Stimulated activated CD8-positive, alpha-beta memory T cell treated with anti-CD3 and anti-CD28 coated beads, Interleukin-15, amount 100 ng/mL, for 24 hours (primary cell): ENCODE measurements around the gene SARM1.
A peak's percentile ranks its signal among the peaks of the same experiment; 100 is the strongest.

Experiments used
- DNase-seq: peaks from one replicate; pipeline ENCODE4 v3.0.0-alpha.2; 2020; ENCODE audit warnings: low read depth

The SARM1 gene

GRCh38 chr17:28341516-28341915 is 30.0 kb upstream of the SARM1 start:
- DNase-seq, result no peak

- DNase-seq, result no peak
Observed at GRCh38 chr17:28342313-28342712, 29.2 kb upstream of the SARM1 start.

GRCh38 chr17:28343491-28343932 is 28.0 kb upstream of the SARM1 start:
- no peak for DNase-seq

- DNase-seq, result no peak
Observed at GRCh38 chr17:28344011-28344410, 27.5 kb upstream of the SARM1 start.

GRCh38 chr17:28344435-28344901 is 27.0 kb upstream of the SARM1 start:
- no peak for DNase-seq

- DNase-seq, result no peak
Observed at GRCh38 chr17:28345419-28346198, 25.9 kb upstream of the SARM1 start.

- DNase-seq, result no peak
Observed at GRCh38 chr17:28346199-28346580, 25.3 kb upstream of the SARM1 start.

- no peak for DNase-seq
Observed at GRCh38 chr17:28346746-28347246, 24.7 kb upstream of the SARM1 start.

GRCh38 chr17:28347261-28347891 is 24.1 kb upstream of the SARM1 start:
- DNase-seq, result no peak

GRCh38 chr17:28348979-28349378 is 22.5 kb upstream of the SARM1 start:
- DNase-seq, result no peak

- DNase-seq, result no peak
Observed at GRCh38 chr17:28350271-28350670, 21.2 kb upstream of the SARM1 start.

GRCh38 chr17:28357061-28357900 is 14.2 kb upstream of the SARM1 start, which contains the start of gene POLDIP2:
POLDIP2 (minus strand) TSS chr17:28357527; CDS start chr17:28357448, 79 bp downstream.
- peak; percentile 96 for DNase-seq

GRCh38 chr17:28357901-28358197 is 13.6 kb upstream of the SARM1 start:
- no peak for DNase-seq

GRCh38 chr17:28363186-28363585 is 8.3 kb upstream of the SARM1 start:
- no peak for DNase-seq

GRCh38 chr17:28363776-28364650 is 7.5 kb upstream of the SARM1 start:
- DNase-seq, result no peak

GRCh38 chr17:28364665-28365363 is 6.7 kb upstream of the SARM1 start, which contains the start of gene SEBOX:
SEBOX (minus strand) TSS chr17:28365199; CDS start chr17:28365151, 48 bp downstream.
- DNase-seq, result no peak

- DNase-seq, result no peak
Observed at GRCh38 chr17:28365487-28365886, 6.0 kb upstream of the SARM1 start.

GRCh38 chr17:28366605-28367004 is 4.9 kb upstream of the SARM1 start:
- no peak for DNase-seq

- no peak for DNase-seq
Observed at GRCh38 chr17:28367641-28368305, 3.7 kb upstream of the SARM1 start.

- DNase-seq, result no peak
Observed at GRCh38 chr17:28368306-28368831, 3.1 kb upstream of the SARM1 start.
